BE2C (cell line): ENCODE data around the gene FXN.

Source experiments
- DNase-seq: peaks from one replicate; pipeline ENCODE4 v3.0.0-alpha.2; 2020
- H3K27me3 ChIP-seq: fragments of 250-450 bp; sonication (Bioruptor Pico); 2 replicates; pipeline ENCODE4 v1.5.1; 2020; ENCODE audit warnings: mild to moderate bottlenecking
- H3K36me3 ChIP-seq: fragments of 250-450 bp; sonication (Bioruptor Pico); 2 replicates; pipeline ENCODE4 v1.5.1; 2020; ENCODE audit warnings: mild to moderate bottlenecking
- H3K4me1 ChIP-seq: fragments of 250-450 bp; sonication (Bioruptor Pico); 2 replicates; pipeline ENCODE4 v1.5.1; 2020
- H3K4me3 ChIP-seq: 2 replicates; pipeline ENCODE4 v1.5.1; 2011; ENCODE audit warnings: low read depth, low read length
- H3K9me3 ChIP-seq: fragments of 250-450 bp; sonication (Bioruptor Pico); 2 replicates; pipeline ENCODE4 v1.5.1; 2020
- CTCF ChIP-seq: IDR thresholded peaks from 2 replicates; pipeline ENCODE4 v1.5.1; 2012; ENCODE audit warnings: mild to moderate bottlenecking, low read depth, low read length

The FXN gene

GRCh38 chr9:69120380-69121154, 85.0 kb downstream of the FXN start:
- 0 out of 2 replicates have a peak, but pooled peaks cover 5% of the 10 kb centered on the region for H3K27me3 ChIP-seq
- DNase-seq, result no peak
- H3K36me3 ChIP-seq, result no peaks in the 10 kb centered on the region
- H3K4me3 ChIP-seq, result 0 out of 2 replicates have a peak overlapping the region, but pooled peaks have one; percentile 73
- H3K4me1 ChIP-seq, result no peaks in the 10 kb centered on the region
- TF ChIP-seq CTCF, result no peak
- H3K9me3 ChIP-seq, result no peaks in the 10 kb centered on the region

- H3K9me3 ChIP-seq, result no peaks in the 10 kb centered on the region
- peak; percentile 48 for DNase-seq
- peak overlapping the region; percentile 73 for H3K4me3 ChIP-seq
These were observed 85.9 kb downstream of the FXN start for GRCh38 chr9:69121155-69122081.

GRCh38 chr9:69122082-69122548, 86.6 kb downstream of the FXN start:
- Histone ChIP-seq H3K4me3 (peak overlapping the region; percentile 73), H3K36me3 (no peaks in the 10 kb centered on the region), H3K4me1 (no peaks in the 10 kb centered on the region), H3K9me3 (no peaks in the 10 kb centered on the region), H3K27me3 (0 out of 2 replicates have a peak, but pooled peaks cover 5% of the 10 kb centered on the region)
- TF ChIP-seq CTCF, result no peak
- peak; percentile 40 for DNase-seq

More at GRCh38 chr9:69121155-69122081, 85.9 kb downstream of the FXN start:
- no peaks in the 10 kb centered on the region for H3K4me1 ChIP-seq
- TF ChIP-seq CTCF, result 0 out of 2 replicates have a peak, but pooled peaks have one; percentile 2
- no peaks in the 10 kb centered on the region for H3K36me3 ChIP-seq
- 0 out of 2 replicates have a peak, but pooled peaks cover 5% of the 10 kb centered on the region for H3K27me3 ChIP-seq

GRCh38 chr9:69122549-69123141, 87.1 kb downstream of the FXN start:
- Histone ChIP-seq H3K9me3 (no peaks in the 10 kb centered on the region), H3K4me1 (no peaks in the 10 kb centered on the region), H3K27me3 (0 out of 2 replicates have a peak, but pooled peaks cover 5% of the 10 kb centered on the region), H3K4me3 (peak overlapping the region; percentile 73), H3K36me3 (no peaks in the 10 kb centered on the region)
- no peak for DNase-seq
- no peak for TF ChIP-seq CTCF

- no peaks in the 10 kb centered on the region for H3K9me3 ChIP-seq
- no peaks in the 10 kb centered on the region for H3K27me3 ChIP-seq
- no peaks in the 10 kb centered on the region for H3K36me3 ChIP-seq
- H3K4me1 ChIP-seq, result no peaks in the 10 kb centered on the region
- TF ChIP-seq CTCF, result no peak
- no peak overlapping the region for H3K4me3 ChIP-seq
- DNase-seq, result no peak
These were observed 95.2 kb downstream of the FXN start for GRCh38 chr9:69130456-69131441.
